HAP-1 (cell line): Measurements from ENCODE around the gene FOLR1.
"Not testable (repeated sequence)": the region's sequence is repeated elsewhere in the genome, so short reads cannot be mapped to it uniquely, and the experiment has no call there.

ENCODE experiments used
- DNase-seq, 2 experiments: peaks; one replicate each; pipeline ENCODE4 v3.0.0-alpha.2; 2016 to 2020; ENCODE audit warnings: low spot score in 2 of 2
- H3K27me3 ChIP-seq: fragments of 250-450 bp; sonication (Bioruptor Pico); 2 replicates; pipeline ENCODE4 v1.5.1; 2020; ENCODE audit warnings: low read depth, mild to moderate bottlenecking, moderate library complexity
- H3K36me3 ChIP-seq: fragments of 250-450 bp; sonication (Bioruptor Pico); replicated peaks from 2 replicates; pipeline ENCODE4 v1.5.1; 2020; ENCODE audit warnings: mild to moderate bottlenecking
- H3K4me1 ChIP-seq: fragments of 250-450 bp; sonication (Bioruptor Pico); 2 replicates; pipeline ENCODE4 v1.5.1; 2020; ENCODE audit warnings: mild to moderate bottlenecking
- H3K4me3 ChIP-seq: fragments of 250-450 bp; sonication (Bioruptor Pico); 2 replicates; pipeline ENCODE4 v1.5.1; 2020; ENCODE audit warnings: mild to moderate bottlenecking, moderate library complexity
- H3K9me3 ChIP-seq: fragments of 250-450 bp; sonication (Bioruptor Pico); 2 replicates; pipeline ENCODE4 v1.5.1; 2020; ENCODE audit warnings: mild to moderate bottlenecking, moderate library complexity
- in situ Hi-C: fragments of 300-500 bp; cut with MboI; formaldehyde crosslinking; loops from 3 replicates; pipeline ENCODE4 v1.14.3; 2020; ENCODE audit warnings: low sequenced_read_pairs, inconsistent platforms, mixed read lengths

The FOLR1 gene

GRCh38 chr11:72201445-72201844 lies 9.5 kb downstream of the FOLR1 start:
- in situ Hi-C loops, DNase-seq, H3K4me1 ChIP-seq, H3K9me3 ChIP-seq, H3K27me3 ChIP-seq, H3K36me3 ChIP-seq, H3K4me3 ChIP-seq: not testable (repeated sequence)

DNA sequence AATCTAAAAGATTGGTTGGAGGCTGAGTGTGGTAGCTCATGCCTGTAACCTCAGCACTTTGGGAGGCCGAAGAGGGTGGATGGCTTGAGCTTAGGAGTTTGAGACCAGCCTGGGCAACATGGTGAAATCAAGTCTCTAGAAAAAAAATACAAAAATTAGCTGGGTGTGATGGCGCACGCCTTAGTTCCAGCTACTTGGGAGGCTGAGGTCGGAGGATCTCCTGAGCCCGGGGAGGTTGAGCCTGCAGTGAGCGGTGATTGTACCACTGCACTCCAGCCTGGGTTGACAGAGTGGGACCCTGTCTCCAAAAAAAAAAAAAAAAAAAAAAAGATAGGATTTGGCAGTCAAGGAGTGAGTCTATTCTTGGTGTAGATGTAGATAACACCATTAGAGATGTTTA lies 10.6 kb downstream of the FOLR1 start:
- H3K36me3 ChIP-seq: no peaks in the 10 kb centered on the region
- no peaks in the 10 kb centered on the region for H3K27me3 ChIP-seq
- H3K4me1 ChIP-seq: no peaks in the 10 kb centered on the region
- no peak overlapping the region for H3K4me3 ChIP-seq
- in situ Hi-C loops: no loop called here
- H3K9me3 ChIP-seq: no peaks in the 10 kb centered on the region
- DNase-seq: no peak

GRCh38 chr11:72203163-72203562 lies 11.2 kb downstream of the FOLR1 start:
- DNase-seq: no peak

GRCh38 chr11:72204886-72205285 lies 12.9 kb downstream of the FOLR1 start:
- Histone ChIP-seq H3K27me3 (no peaks in the 10 kb centered on the region), H3K4me1 (no peaks in the 10 kb centered on the region), H3K4me3 (no peak overlapping the region), H3K9me3 (no peaks in the 10 kb centered on the region), H3K36me3 (no peaks in the 10 kb centered on the region)
- DNase-seq: no peak
- in situ Hi-C loops: no loop called here

More at GRCh38 chr11:72203163-72203562, 11.2 kb downstream of the FOLR1 start:
- no peaks in the 10 kb centered on the region for H3K4me1 ChIP-seq
- in situ Hi-C loops: no loop called here
- no peaks in the 10 kb centered on the region for H3K9me3 ChIP-seq
- no peak overlapping the region for H3K4me3 ChIP-seq
- no peaks in the 10 kb centered on the region for H3K27me3 ChIP-seq
- no peaks in the 10 kb centered on the region for H3K36me3 ChIP-seq

- H3K9me3 ChIP-seq, H3K27me3 ChIP-seq, H3K4me1 ChIP-seq, H3K36me3 ChIP-seq, DNase-seq, H3K4me3 ChIP-seq, in situ Hi-C loops: not testable (repeated sequence)
Measured at GRCh38 chr11:72206794-72207193, 14.9 kb downstream of the FOLR1 start.

DNA sequence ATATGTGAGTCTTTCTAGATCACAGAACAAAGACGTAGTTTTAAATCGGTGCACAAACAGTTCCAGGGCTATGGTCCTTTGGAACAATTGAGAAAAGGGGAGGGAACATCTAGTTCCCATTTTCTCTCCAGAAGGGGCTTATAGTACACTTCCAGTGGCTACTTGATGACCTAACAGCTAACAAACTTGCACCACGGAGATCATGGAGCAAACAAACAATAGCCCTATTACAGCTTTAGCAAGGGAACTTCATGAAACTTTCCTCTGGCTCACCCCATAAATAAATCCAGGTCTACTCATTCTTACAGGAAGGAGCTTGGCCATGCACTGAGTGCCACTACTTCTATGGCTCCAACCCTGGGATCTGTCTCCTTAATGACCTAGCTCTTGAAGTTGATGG lies 16.3 kb downstream of the FOLR1 start:
- in situ Hi-C loops: no loop called here
- no peak for DNase-seq
- Histone ChIP-seq H3K36me3 (no peaks in the 10 kb centered on the region), H3K4me3 (no peak overlapping the region), H3K4me1 (no peaks in the 10 kb centered on the region), H3K27me3 (no peaks in the 10 kb centered on the region; the same call in 1 of the 2 replicates), H3K9me3 (no peaks in the 10 kb centered on the region)

DNA sequence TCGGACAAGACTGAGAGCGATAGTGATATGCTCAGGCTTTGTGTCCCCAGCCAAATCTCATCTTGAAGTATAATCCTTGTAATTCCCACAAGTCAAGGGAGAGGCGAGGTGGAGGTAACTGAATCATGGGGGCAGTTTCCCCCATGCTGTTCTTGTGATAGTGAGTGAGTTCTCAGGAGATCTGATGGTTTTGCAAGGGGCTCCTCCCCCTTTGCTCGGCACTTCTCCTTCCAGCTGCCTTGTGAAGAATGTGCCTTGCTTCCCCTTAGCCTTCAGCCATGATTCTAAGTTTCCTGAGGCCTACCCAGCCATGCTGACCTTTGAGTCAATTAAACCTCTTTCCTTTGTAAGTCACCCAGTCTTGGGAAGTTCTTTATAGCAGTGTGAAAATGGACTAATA lies 17.2 kb downstream of the FOLR1 start:
- Histone ChIP-seq H3K9me3 (no peaks in the 10 kb centered on the region), H3K4me3 (no peak overlapping the region), H3K27me3 (no peaks in the 10 kb centered on the region; the same call in 1 of the 2 replicates), H3K36me3 (no peaks in the 10 kb centered on the region), H3K4me1 (no peaks in the 10 kb centered on the region)
- in situ Hi-C loops: no loop called here
- no peak for DNase-seq

- Histone ChIP-seq H3K9me3 (no peaks in the 10 kb centered on the region), H3K27me3 (peaks cover 2% of the 10 kb centered on the region; the same call in 1 of the 2 replicates), H3K36me3 (no peaks in the 10 kb centered on the region), H3K4me3 (no peak within 1 kb of the TSS), H3K4me1 (no peaks in the 10 kb centered on the region)
- DNase-seq: no peak
- in situ Hi-C loops: no loop called here
Measured at GRCh38 chr11:72216638-72217037, 24.7 kb downstream of the FOLR1 start, which contains the start of gene FOLR2. Gene FOLR2, plus strand, starts transcription at chr11:72216794. Its CDS starts 1,791 bp downstream, at chr11:72218585.

GRCh38 chr11:72217841-72218240 lies 25.9 kb downstream of the FOLR1 start:
- in situ Hi-C loops: no loop called here
- no peak overlapping the region for H3K4me3 ChIP-seq
- H3K36me3 ChIP-seq: no peaks in the 10 kb centered on the region
- DNase-seq: no peak
- peaks cover 2% of the 10 kb centered on the region; the same call in 1 of the 2 replicates for H3K27me3 ChIP-seq
- peaks cover 6% of the 10 kb centered on the region for H3K4me1 ChIP-seq
- no peaks in the 10 kb centered on the region for H3K9me3 ChIP-seq

DNA sequence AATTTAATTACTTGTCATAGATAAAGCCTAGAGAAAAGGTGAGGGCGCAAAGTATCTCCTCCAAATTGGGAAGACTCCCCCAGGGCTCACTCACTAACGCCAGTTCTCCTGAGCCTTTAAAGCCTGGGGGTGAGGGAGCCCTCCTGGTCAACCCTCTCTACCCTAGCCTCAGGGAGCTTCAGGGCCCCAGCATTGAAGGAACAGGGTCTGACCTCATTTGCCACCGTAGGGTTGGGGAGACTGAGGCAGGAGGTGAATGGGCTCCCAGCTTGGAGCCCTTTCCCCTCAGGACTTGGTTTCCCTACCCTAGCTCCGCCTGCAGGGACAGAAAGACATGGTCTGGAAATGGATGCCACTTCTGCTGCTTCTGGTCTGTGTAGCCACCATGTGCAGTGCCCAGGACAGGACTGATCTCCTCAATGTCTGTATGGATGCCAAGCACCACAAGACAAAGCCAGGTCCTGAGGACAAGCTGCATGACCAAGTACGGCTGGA lies 26.4 kb downstream of the FOLR1 start:
- Histone ChIP-seq H3K4me1 (peaks cover 6% of the 10 kb centered on the region), H3K36me3 (no peaks in the 10 kb centered on the region), H3K27me3 (peaks cover 2% of the 10 kb centered on the region; the same call in 1 of the 2 replicates), H3K4me3 (no peak overlapping the region), H3K9me3 (no peaks in the 10 kb centered on the region)
- in situ Hi-C loops: no loop called here
- no peak for DNase-seq

DNA sequence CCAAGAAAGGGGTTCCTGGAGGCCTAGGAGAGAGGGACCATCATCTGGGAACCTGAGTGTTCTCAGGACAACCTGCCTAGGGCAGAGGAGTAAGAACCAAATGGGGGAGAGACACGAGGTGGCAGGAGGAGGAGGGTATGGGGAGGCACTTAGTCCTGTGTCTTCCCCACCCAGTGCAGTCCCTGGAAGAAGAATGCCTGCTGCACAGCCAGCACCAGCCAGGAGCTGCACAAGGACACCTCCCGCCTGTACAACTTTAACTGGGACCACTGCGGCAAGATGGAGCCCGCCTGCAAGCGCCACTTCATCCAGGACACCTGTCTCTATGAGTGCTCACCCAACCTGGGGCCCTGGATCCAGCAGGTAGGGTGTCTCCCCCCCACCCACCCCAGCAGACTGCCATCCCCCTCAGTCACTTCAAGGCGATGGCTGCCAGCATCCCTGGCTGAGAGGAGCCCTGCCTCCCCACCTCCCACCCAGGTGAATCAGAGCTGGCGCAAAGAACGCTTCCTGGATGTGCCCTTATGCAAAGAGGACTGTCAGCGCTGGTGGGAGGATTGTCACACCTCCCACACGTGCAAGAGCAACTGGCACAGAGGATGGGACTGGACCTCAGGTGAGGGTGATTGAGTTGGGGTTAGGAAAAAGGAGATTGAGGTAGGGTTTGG lies 28.9 kb downstream of the FOLR1 start:
- H3K36me3 ChIP-seq: no peaks in the 10 kb centered on the region
- in situ Hi-C loops: no loop called here
- peaks cover 2% of the 10 kb centered on the region; the same call in 1 of the 2 replicates for H3K27me3 ChIP-seq
- H3K9me3 ChIP-seq: no peaks in the 10 kb centered on the region
- no peak overlapping the region for H3K4me3 ChIP-seq
- peaks cover 6% of the 10 kb centered on the region for H3K4me1 ChIP-seq
- no peak for DNase-seq

DNA sequence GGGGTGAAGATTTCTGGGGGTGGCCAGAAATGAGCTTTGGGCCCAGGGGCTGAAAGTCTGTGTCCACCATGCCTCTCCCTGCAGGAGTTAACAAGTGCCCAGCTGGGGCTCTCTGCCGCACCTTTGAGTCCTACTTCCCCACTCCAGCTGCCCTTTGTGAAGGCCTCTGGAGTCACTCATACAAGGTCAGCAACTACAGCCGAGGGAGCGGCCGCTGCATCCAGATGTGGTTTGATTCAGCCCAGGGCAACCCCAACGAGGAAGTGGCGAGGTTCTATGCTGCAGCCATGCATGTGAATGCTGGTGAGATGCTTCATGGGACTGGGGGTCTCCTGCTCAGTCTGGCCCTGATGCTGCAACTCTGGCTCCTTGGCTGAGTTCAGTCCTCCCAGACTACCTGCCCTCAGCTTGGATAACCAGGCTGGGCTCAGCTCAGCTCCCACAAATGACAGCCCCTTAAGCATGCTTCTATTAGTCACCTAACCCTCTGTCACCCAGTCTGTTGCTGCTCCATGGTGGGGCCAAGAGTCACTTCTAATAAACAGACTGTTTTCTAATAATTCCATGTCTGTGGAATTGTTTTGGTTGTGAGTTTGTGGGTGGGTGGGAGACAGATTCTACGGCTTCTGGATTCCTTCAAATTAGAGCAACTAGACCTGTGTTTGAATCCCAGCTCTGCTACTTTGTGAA lies 29.6 kb downstream of the FOLR1 start:
- DNase-seq: no peak
- H3K4me1 ChIP-seq: peaks cover 6% of the 10 kb centered on the region
- no peak overlapping the region for H3K4me3 ChIP-seq
- in situ Hi-C loops: no loop called here
- H3K9me3 ChIP-seq: no peaks in the 10 kb centered on the region
- H3K36me3 ChIP-seq: no peaks in the 10 kb centered on the region
- H3K27me3 ChIP-seq: peaks cover 2% of the 10 kb centered on the region; the same call in 1 of the 2 replicates

DNA sequence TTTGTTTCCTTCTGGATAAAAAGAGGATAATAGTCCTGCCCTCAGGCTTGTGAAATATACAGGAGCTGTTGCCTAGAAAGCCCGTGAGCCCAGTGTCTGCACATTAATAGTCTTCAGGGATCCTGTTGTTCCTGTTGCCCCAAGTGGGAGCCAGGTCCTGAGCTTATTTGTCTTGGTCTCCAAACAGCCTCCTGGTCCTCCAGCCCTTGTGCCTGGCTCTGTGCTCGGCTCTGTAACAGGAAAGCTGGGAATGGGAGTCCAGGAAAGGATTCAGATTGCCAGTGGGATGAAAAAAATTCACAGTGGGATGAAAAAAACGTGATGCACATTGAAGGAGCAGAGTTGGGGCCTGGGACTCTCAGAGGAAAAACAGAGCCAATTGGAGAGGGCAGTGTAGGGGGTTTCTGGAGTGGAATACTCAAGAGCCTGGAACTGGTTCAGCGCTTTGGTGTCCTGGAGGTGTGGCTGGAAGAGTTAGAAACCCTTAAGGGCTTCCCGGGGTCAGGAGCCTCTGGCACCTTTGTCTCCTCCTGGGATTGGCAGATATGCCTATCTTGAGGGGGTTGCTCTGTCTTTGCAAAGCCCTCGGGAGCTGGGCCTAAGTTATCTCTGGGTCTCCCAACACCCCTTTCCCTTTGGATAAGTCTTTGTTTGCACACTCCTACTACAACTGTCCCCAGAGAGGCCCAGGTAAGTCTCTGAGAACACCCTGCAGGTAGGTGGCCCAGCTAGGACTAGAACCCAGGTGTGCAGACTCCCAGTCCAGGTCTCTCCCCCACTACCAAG lies 30.4 kb downstream of the FOLR1 start:
- peaks cover 2% of the 10 kb centered on the region; the same call in 1 of the 2 replicates for H3K27me3 ChIP-seq
- DNase-seq: no peak
- peaks cover 7% of the 10 kb centered on the region for H3K36me3 ChIP-seq
- peak overlapping the region; percentile 69 for H3K4me3 ChIP-seq
- in situ Hi-C loops: no loop called here
- no peaks in the 10 kb centered on the region for H3K9me3 ChIP-seq
- peaks cover 6% of the 10 kb centered on the region for H3K4me1 ChIP-seq
